ENCODE data around the gene ISYNA1. TPM values are rescaled to one million over a fixed set of nuclear protein-coding genes. Genes with fewer than 3 reads are reported as not detected.

Gene ISYNA1
- total and polyA plus RNA-seq, 2 of the 8 experiments (the other 6 are each of a cell fraction or from before 2014, with no cell fraction given) = 207 to 264 TPM

GRCh38 chr19:18473706-18474087, 35.8 kb upstream of the ISYNA1 start (continued):
- TF ChIP-seq CHD7 (IDR thresholded peaks at IDR 0.05; ENCODE audit: insufficient replicate concordance, low read length) (no peak), GABPA (IDR thresholded peaks at IDR 0.05; ENCODE audit: borderline replicate concordance, insufficient read depth, low read length) (no peak), E2F6 (IDR thresholded peaks at IDR 0.05) (no peak), RBBP5 (IDR thresholded peaks at IDR 0.05; ENCODE audit: borderline replicate concordance, low read depth, low read length) (no peak), CBX8 (IDR thresholded peaks at IDR 0.05; ENCODE audit: borderline replicate concordance, low read depth, low read length) (no peak), JUND (IDR thresholded peaks at IDR 0.05; ENCODE audit: low read length) (no peak), RNF2 (IDR thresholded peaks at IDR 0.05; ENCODE audit: borderline replicate concordance, low read depth, low read length, missing control alignments, poor library complexity, severe bottlenecking) (no peak), POU5F1 (IDR thresholded peaks at IDR 0.05; ENCODE audit: low read depth, low read length) (no peak), CBX5 (IDR thresholded peaks at IDR 0.05; ENCODE audit: low read depth, low read length) (no peak), JUN (IDR thresholded peaks at IDR 0.05; ENCODE audit: low read depth, low read length) (no peak), KDM5A (IDR thresholded peaks at IDR 0.05; ENCODE audit: low read length) (no peak)
